Measurements from ENCODE around the gene PIP4K2A.

The PIP4K2A gene

GRCh38 chr10:22618078-22618785 lies 96.1 kb downstream of the PIP4K2A start:
- no peaks in the 10 kb centered on the region for H3K27me3 ChIP-seq (ENCODE audit: low read depth, low read length)
- peaks cover 36% of the 10 kb centered on the region for H3K4me1 ChIP-seq (ENCODE audit: low read length)
- TF ChIP-seq CTCF (IDR thresholded peaks at IDR 0.05; ENCODE audit: low read depth, low read length) = no peak
- H3K4me2 ChIP-seq (ENCODE audit: low read length) = no peak overlapping the region
- no peak overlapping the region for H3K27ac ChIP-seq (ENCODE audit: low read length)
- H3K9ac ChIP-seq (ENCODE audit: low read length) = no peak overlapping the region
- no peak overlapping the region for H3K4me3 ChIP-seq (ENCODE audit: low read length)
- H3K79me2 ChIP-seq (ENCODE audit: low read length) = peaks cover 57% of the 10 kb centered on the region
- H2AFZ ChIP-seq (ENCODE audit: low read depth, low read length) = no peak overlapping the region
- H3K36me3 ChIP-seq (replicated peaks; ENCODE audit: low read depth, low read length) = no peaks in the 10 kb centered on the region
- no peaks in the 10 kb centered on the region for H3K9me3 ChIP-seq (ENCODE audit: insufficient read depth, low read length)
- 0 out of 2 replicates have a peak, but pooled peaks cover 3% of the 10 kb centered on the region for H4K20me1 ChIP-seq (ENCODE audit: insufficient read depth, low read length)

DNA sequence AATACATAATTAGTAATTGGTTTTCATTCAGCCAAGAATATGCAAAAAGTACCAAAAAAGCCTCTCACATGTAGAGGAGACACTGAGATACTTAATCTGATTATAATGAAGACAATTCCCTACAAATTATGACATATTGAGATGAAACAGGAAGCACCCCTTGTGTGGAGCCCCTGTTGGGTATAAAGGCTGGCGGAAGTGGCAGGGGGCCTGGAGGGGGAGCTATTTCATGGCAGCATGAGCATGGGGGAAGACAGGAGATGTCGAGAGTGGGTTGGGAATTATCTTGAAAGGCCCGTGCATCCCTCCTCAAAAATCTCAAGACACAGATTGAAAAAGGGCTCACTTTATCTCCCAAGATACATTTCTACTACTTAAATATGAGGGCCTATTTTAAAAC lies 96.9 kb downstream of the PIP4K2A start:
- Histone ChIP-seq H3K4me1 (ENCODE audit: low read length) (peaks cover 36% of the 10 kb centered on the region), H3K9ac (ENCODE audit: low read length) (no peak overlapping the region), H3K4me2 (ENCODE audit: low read length) (peak overlapping the region; percentile 18; the same call in 1 of the 2 replicates), H3K9me3 (ENCODE audit: insufficient read depth, low read length) (no peaks in the 10 kb centered on the region), H3K27ac (ENCODE audit: low read length) (no peak overlapping the region), H3K79me2 (ENCODE audit: low read length) (peaks cover 55% of the 10 kb centered on the region), H2AFZ (ENCODE audit: low read depth, low read length) (no peak overlapping the region), H3K4me3 (ENCODE audit: low read length) (no peak overlapping the region), H3K36me3 (replicated peaks; ENCODE audit: low read depth, low read length) (no peaks in the 10 kb centered on the region), H3K27me3 (ENCODE audit: low read depth, low read length) (no peaks in the 10 kb centered on the region), H4K20me1 (ENCODE audit: insufficient read depth, low read length) (0 out of 2 replicates have a peak, but pooled peaks cover 3% of the 10 kb centered on the region)
- peak; percentile 43 for TF ChIP-seq CTCF (IDR thresholded peaks at IDR 0.05; ENCODE audit: low read depth, low read length)
- TF ChIP-seq EZH2phosphoT487 (IDR thresholded peaks at IDR 0.05; ENCODE audit: low read depth) = no peak

DNA sequence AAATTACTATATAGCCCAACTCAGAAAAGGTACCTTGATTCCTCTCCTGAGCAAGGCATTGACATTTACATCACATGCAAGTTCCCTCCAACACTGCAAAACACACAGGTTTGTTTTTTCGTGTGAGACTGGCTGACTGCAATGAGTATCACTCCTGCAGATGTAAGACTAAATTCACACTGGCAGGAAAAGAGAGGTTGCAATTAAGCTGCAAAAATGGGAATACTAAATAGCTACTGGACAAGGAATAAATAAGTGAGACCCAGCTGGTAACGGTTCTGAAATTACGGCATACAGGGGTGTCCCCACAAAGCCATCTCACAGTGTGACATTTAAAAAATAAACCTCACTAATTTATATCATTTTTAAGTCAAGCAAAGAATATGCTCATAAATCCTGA lies 97.3 kb downstream of the PIP4K2A start:
- Histone ChIP-seq H3K79me2 (ENCODE audit: low read length) (peaks cover 51% of the 10 kb centered on the region), H3K9ac (ENCODE audit: low read length) (no peak overlapping the region), H3K27me3 (ENCODE audit: low read depth, low read length) (no peaks in the 10 kb centered on the region), H3K4me3 (ENCODE audit: low read length) (no peak overlapping the region), H3K36me3 (replicated peaks; ENCODE audit: low read depth, low read length) (no peaks in the 10 kb centered on the region), H3K27ac (ENCODE audit: low read length) (no peak overlapping the region), H3K4me2 (ENCODE audit: low read length) (peak overlapping the region; percentile 18; the same call in 1 of the 2 replicates), H4K20me1 (ENCODE audit: insufficient read depth, low read length) (0 out of 2 replicates have a peak, but pooled peaks cover 3% of the 10 kb centered on the region), H3K9me3 (ENCODE audit: insufficient read depth, low read length) (no peaks in the 10 kb centered on the region), H2AFZ (ENCODE audit: low read depth, low read length) (no peak overlapping the region), H3K4me1 (ENCODE audit: low read length) (peaks cover 36% of the 10 kb centered on the region)
- TF ChIP-seq CTCF (IDR thresholded peaks at IDR 0.05; ENCODE audit: low read depth, low read length) (no peak), EZH2phosphoT487 (IDR thresholded peaks at IDR 0.05; ENCODE audit: low read depth) (no peak)

DNA sequence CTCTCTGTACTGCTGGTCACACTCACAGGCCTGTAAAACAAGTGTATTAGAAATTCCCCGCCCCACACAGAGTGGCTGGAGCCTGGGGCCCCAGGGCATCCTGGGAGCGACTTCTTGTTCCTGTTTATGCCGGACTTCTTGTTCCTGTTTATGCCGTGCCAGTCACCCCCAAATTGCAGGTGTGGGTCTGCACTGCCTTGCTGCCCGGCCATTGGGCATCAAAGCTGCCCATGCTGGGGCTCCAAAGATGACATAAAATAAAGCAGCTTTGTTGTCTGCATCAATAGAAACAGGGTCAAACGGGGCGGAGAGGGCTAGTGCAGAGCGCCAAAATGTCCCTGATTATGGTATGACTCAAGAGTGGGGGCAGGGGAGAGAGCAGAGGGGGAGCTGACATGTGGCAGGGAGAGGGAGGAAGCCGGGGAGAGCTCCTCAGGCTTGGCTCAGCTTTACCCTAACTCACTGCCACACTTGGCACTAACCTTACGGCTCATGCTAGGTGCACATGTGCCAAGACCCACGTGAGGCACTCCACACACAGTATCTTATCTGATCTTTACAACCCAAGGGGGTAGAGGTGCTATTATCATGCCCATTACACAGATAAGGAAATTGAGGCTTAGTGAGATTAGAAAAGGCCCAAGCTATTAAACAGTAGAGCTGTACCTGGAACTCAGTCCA lies 98.4 kb downstream of the PIP4K2A start:
- H2AFZ ChIP-seq (ENCODE audit: low read depth, low read length) = peak overlapping the region; percentile 75; the same call in 1 of the 2 replicates
- H3K27ac ChIP-seq (ENCODE audit: low read length) = peak overlapping the region; percentile 41
- H3K27me3 ChIP-seq (ENCODE audit: low read depth, low read length) = no peaks in the 10 kb centered on the region
- H3K4me1 ChIP-seq (ENCODE audit: low read length) = peaks cover 36% of the 10 kb centered on the region
- peak overlapping the region; percentile 78 for H3K4me2 ChIP-seq (ENCODE audit: low read length)
- H3K9ac ChIP-seq (ENCODE audit: low read length) = peak overlapping the region; percentile 55
- 0 out of 2 replicates have a peak, but pooled peaks cover 3% of the 10 kb centered on the region for H4K20me1 ChIP-seq (ENCODE audit: insufficient read depth, low read length)
- H3K36me3 ChIP-seq (replicated peaks; ENCODE audit: low read depth, low read length) = no peaks in the 10 kb centered on the region
- no peak for TF ChIP-seq EZH2phosphoT487 (IDR thresholded peaks at IDR 0.05; ENCODE audit: low read depth)
- no peak for TF ChIP-seq CTCF (IDR thresholded peaks at IDR 0.05; ENCODE audit: low read depth, low read length)
- peak overlapping the region; percentile 78 for H3K4me3 ChIP-seq (ENCODE audit: low read length)
- no peaks in the 10 kb centered on the region for H3K9me3 ChIP-seq (ENCODE audit: insufficient read depth, low read length)
- peaks cover 49% of the 10 kb centered on the region for H3K79me2 ChIP-seq (ENCODE audit: low read length)
